Glutamatergic neuron (in vitro differentiated cells): ENCODE measurements around the gene CFAP161. TPM values are rescaled to one million over a fixed set of nuclear protein-coding genes. Genes with fewer than 3 reads are reported as not detected.

ENCODE experiments used
- DNase-seq: peaks from one replicate; pipeline ENCODE4 v3.0.0; 2022
- H3K27ac Mint-ChIP-seq: one replicate; pipeline ENCODE4 v1.8.0; 2020; ENCODE audit warnings: mild to moderate bottlenecking, mixed read lengths, inconsistent platforms; ENCODE audit not compliant: unreplicated experiment
- H3K27me3 Mint-ChIP-seq: one replicate; pipeline ENCODE4 v1.8.0; 2020; ENCODE audit warnings: mild to moderate bottlenecking, moderate library complexity, mixed read lengths, inconsistent platforms; ENCODE audit not compliant: unreplicated experiment
- H3K36me3 Mint-ChIP-seq: one replicate; pipeline ENCODE4 v1.8.0; 2020; ENCODE audit warnings: mild to moderate bottlenecking, mixed read lengths, inconsistent platforms; ENCODE audit not compliant: unreplicated experiment
- H3K4me1 Mint-ChIP-seq: one replicate; pipeline ENCODE4 v1.8.0; 2020; ENCODE audit warnings: mild to moderate bottlenecking, low read depth, mixed read lengths, inconsistent platforms; ENCODE audit not compliant: unreplicated experiment
- H3K4me3 Mint-ChIP-seq: one replicate; pipeline ENCODE4 v1.8.0; 2020; ENCODE audit warnings: mild to moderate bottlenecking, mixed read lengths, inconsistent platforms; ENCODE audit not compliant: unreplicated experiment
- H3K9me3 Mint-ChIP-seq: one replicate; pipeline ENCODE4 v1.8.0; 2020; ENCODE audit warnings: mild to moderate bottlenecking, moderate library complexity, mixed read lengths, inconsistent platforms; ENCODE audit not compliant: unreplicated experiment
- CTCF ChIP-seq: fragments of 200-600 bp; sonication (generic); IDR thresholded peaks from one replicate; pipeline ENCODE4 v1.5.0; 2021; ENCODE audit not compliant: partially characterized antibody, unreplicated experiment
- total RNA-seq: library from RNA; stranded (reverse); fragmentation: NEBNext Ultra II Directional; extraction: Animal tissue kit (Norgen Biotek cat#: 25700); gene quantifications from one replicate; pipeline ENCODE4 v1.2.1, GENCODE V29; 2021; ENCODE audit not compliant: unreplicated experiment

Gene CFAP161
- total RNA-seq, 1 donor from 2014 or later, result 0.39 TPM

DNA sequence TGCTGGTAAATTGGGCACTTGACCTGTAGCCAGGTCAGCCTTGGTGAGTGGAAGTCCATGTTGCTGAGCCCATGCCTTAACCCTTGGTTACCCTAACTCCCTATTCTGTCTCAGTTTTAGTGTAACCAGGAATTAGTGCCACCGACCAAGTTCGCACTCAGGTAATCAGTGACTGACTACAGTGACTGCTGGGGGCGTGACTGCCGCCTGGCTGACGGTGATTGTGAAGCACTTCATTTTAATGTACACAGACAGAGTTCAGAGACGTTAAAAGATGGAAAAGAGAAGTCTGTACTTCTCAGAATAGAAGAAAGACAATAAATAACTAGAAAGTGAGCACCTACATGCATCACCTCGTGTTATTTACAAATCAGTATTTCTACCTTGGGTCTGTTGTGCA is 17.3 kb downstream of the CFAP161 start:
- no peaks in the 10 kb centered on the region for H3K4me1 Mint-ChIP-seq
- DNase-seq, result no peak
- no peaks in the 10 kb centered on the region for H3K9me3 Mint-ChIP-seq
- no peaks in the 10 kb centered on the region for H3K36me3 Mint-ChIP-seq
- H3K27me3 Mint-ChIP-seq, result peaks cover 1% of the 10 kb centered on the region
- H3K27ac Mint-ChIP-seq, result no peak overlapping the region
- no peak for TF ChIP-seq CTCF
- no peak overlapping the region for H3K4me3 Mint-ChIP-seq

GRCh38 chr15:81152339-81152738 is 18.3 kb downstream of the CFAP161 start:
- Mint-ChIP-seq H3K9me3 (no peaks in the 10 kb centered on the region), H3K27me3 (peaks cover 1% of the 10 kb centered on the region), H3K36me3 (no peaks in the 10 kb centered on the region), H3K4me3 (no peak overlapping the region), H3K4me1 (no peaks in the 10 kb centered on the region), H3K27ac (no peak overlapping the region)
- TF ChIP-seq CTCF, result no peak
- no peak for DNase-seq

DNA sequence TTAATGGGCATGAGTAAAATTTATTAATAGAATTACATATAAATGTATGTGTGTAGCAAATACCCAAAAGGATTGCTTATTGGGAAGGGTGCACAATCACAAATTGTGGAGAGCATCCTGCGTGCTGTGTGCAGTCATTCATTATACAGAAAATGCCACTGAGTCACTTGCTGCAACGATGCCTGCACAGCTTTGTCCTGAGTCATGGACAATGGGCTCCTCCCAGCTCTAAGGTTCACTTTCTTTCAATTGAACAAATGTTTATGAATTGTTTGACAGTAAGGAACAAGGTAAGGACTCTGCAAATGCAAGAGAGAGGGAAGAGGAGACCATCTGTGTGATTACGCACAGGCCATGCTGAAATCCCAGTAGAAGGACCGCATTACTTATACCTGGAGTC is 18.7 kb downstream of the CFAP161 start:
- Mint-ChIP-seq H3K4me1 (no peaks in the 10 kb centered on the region), H3K27me3 (peaks cover 3% of the 10 kb centered on the region), H3K9me3 (no peaks in the 10 kb centered on the region), H3K4me3 (no peak overlapping the region), H3K36me3 (no peaks in the 10 kb centered on the region), H3K27ac (no peak overlapping the region)
- TF ChIP-seq CTCF, result no peak
- no peak for DNase-seq

- Mint-ChIP-seq H3K4me1 (peaks cover 1% of the 10 kb centered on the region), H3K4me3 (no peak overlapping the region), H3K36me3 (no peaks in the 10 kb centered on the region), H3K27me3 (peaks cover 4% of the 10 kb centered on the region), H3K9me3 (peaks cover 2% of the 10 kb centered on the region), H3K27ac (no peak overlapping the region)
- DNase-seq, result no peak
- TF ChIP-seq CTCF, result peak; percentile 21
Observed at GRCh38 chr15:81155375-81156218, 21.5 kb downstream of the CFAP161 start.

DNA sequence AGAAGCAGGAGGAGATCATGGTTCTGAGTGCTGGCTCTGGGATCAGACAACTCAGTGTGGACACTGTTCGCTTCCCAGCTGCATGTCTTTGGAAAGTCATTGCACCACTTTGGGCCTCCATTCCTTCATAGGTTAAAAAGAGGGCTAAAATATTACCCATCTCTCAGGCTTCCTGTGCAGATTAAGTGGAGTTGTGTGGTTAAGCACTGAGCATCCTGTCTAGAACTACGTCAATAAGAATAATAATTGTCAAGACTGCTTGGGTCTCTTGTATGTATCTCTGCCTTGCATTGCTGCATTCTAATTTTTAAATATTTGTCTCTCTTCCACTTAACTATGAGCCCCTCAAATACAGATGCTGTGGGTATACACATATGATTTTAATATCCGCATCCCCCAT is 22.3 kb downstream of the CFAP161 start:
- no peak for TF ChIP-seq CTCF
- DNase-seq, result no peak
- H3K36me3 Mint-ChIP-seq, result no peaks in the 10 kb centered on the region
- no peak overlapping the region for H3K27ac Mint-ChIP-seq
- H3K27me3 Mint-ChIP-seq, result peaks cover 4% of the 10 kb centered on the region
- peaks cover 6% of the 10 kb centered on the region for H3K4me1 Mint-ChIP-seq
- H3K9me3 Mint-ChIP-seq, result peaks cover 2% of the 10 kb centered on the region
- H3K4me3 Mint-ChIP-seq, result no peak overlapping the region
